Dermis microvascular lymphatic vessel endothelial cell (primary cell): ENCODE data around the gene C2CD2. TPM values are rescaled to one million over a fixed set of nuclear protein-coding genes. Genes with fewer than 3 reads are reported as not detected.

Source experiments
- DNase-seq, 2 donors: peaks; one replicate each; pipeline versions ENCODE4 v3.0.0 to v3.0.0-alpha.2; 2010; ENCODE audit warnings: low read depth in 2 of 2
- total RNA-seq: library from RNA; depleted of rRNA; stranded (reverse); fragments of >200 nt; gene quantifications from 2 replicates; pipeline ENCODE4 v1.2.1, GENCODE V29; 2014

Gene C2CD2
- total RNA-seq, 1 donor from 2014 or later, result 25.5 TPM

DNA sequence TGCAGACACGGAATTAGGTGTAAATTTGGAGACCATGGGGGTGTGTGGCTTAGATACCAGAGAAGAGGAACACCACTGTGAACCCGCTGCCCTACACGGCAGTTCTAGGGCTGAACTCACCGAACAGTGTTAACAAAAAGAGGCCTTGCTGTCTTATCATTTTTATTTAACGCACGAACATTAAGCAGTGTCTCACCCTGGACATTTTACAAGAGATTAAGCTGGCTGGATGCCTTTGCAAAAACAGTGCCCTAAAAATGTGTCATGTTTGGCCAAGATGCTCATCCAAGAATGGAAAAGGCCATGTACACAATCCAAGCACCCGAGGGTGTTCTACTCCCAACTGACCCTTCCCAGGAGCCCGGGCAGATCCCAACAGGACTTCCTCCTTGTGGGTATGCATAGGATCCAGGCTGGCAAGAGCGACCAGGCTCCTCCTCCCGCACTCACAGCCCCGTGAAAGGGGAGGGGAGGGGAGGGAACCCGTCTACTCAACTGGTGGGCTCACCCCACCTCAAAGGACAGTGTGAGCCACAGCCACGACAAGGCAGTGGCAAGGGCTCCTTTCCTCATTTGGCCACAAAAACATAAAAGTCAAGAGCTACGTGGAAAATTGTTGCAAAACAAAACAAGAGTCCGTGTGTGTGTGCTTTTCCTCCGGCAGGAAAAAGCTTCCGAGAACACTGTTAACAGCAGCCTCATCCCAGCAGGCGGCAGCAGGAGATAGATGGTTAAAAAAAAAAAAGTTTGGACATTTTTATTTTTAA is 20.3 kb downstream of the C2CD2 start:
- peak; percentile 47 to 70 for DNase-seq

DNA sequence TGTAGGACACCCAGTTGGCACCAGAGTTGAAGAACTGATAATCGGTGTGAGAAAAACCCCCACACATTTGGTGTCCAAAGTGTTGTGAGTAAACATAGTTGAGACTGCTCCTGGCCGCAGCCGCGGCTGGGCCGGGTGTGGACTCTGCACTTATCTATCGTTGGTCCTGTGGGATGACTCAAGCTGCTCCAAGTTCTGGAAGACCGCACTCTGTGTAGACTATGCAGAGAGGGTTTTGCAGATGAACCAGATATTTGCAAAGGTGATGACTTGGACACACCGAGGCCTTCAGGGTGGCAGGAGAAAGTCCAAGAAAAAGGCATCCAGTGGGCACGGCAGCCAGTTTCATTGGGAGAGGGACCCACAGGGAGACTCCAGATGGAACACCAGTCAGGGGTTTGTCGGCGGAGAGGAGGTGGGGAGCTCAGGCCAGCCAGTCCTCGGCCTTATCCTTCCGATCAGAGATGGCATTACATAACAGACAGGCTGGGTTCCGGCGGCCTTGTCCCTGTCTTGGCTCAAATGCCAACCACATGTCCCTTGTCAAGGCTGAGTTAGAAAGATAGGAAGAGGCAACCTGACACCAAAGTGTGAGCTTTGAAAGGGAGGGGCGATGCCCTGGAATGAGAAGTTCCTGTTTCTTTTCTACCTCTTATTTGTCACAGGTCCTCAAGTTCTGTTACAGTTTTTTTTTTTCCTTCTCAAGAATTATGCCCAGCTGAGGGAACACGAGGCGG is 21.1 kb downstream of the C2CD2 start:
- DNase-seq, result no peak

DNA sequence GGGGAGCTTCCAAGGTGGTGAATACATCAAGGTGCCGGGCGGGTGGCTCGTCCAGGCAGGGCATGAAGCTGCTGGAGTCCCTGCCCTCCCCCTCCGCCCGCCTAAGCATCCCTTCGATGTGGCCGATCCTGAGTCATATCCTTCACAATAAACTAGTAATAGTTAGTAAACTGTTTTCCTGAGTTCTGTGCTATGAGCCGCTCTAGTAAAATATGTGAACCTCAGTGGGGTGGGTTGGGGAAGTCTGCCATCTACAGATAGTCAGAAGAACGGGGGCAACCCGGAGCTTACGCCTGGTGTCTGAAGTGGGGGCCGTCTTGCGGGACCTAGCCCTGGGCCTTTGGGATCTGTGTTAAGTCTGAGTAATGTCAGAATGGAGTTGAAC is 21.6 kb downstream of the C2CD2 start:
- DNase-seq, result peak in 1 of 2 donors; percentile 90

DNA sequence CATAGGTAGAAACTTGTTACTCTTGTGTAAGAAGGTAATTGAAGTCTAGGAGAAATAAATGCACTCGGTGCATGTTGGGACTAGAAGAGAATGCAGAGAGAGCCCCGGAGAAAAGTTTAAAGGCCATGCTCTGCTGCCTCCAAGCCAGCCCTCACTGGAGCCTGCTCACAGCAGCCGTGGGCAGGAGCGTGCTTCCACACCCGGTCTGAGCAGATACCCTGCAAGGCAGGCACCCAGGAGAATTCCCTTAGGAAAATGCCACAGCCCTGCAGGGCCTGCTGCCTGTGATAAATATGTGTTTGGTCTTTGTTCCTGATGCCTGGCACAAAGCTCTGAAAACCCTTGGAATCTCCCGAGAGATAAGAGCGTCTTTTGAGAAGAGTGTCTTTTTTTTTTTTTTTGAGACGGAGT is 22.8 kb downstream of the C2CD2 start:
- no peak for DNase-seq

DNA sequence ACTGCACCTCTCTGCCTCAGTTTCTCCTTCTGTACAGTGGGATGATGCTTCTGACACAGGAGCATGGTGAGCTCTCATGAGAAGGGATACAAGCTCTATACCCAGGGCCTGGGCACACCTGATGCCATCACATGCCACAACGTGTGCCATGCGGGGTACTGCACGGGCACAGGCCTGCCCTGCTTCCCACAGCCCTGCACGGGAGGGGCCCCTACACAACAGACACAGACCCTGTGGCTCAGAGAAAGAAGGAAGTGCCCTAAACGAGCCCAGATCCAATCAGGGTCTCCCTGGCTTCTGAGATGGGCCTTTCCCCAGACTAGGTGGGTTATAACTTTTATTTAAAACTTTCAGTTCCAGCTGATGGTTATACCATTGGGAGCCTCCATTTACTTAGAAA is 24.6 kb downstream of the C2CD2 start:
- DNase-seq, result no peak

DNA sequence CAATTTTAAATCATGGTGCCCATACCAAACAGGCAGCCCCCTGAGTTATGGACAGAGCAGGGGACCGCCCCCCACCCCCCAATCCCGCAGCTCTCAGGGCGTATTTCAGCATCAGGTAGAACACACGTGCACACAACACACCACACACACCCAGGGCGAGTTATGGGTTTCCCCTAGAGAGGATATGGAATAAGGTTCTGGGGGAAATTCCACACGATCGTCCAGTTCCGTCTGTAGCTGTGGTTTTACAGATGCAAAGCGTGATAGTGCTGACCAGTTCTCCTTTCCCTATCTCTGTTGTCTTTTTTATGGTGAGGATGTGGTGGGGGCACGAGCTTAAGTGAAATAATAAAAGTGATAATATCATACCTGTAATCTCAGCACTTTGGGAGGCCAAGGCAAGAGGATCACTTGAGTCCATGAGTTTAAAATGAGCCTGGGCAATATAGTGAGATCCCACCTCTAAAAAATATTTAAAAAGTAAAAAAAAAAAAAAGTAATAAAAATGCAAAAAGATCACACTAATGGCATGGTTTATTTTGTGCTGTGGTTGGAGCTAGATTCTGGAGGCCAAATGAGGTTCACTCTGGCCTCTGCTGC is 25.1 kb downstream of the C2CD2 start:
- peak; percentile 86 to 90 for DNase-seq

DNA sequence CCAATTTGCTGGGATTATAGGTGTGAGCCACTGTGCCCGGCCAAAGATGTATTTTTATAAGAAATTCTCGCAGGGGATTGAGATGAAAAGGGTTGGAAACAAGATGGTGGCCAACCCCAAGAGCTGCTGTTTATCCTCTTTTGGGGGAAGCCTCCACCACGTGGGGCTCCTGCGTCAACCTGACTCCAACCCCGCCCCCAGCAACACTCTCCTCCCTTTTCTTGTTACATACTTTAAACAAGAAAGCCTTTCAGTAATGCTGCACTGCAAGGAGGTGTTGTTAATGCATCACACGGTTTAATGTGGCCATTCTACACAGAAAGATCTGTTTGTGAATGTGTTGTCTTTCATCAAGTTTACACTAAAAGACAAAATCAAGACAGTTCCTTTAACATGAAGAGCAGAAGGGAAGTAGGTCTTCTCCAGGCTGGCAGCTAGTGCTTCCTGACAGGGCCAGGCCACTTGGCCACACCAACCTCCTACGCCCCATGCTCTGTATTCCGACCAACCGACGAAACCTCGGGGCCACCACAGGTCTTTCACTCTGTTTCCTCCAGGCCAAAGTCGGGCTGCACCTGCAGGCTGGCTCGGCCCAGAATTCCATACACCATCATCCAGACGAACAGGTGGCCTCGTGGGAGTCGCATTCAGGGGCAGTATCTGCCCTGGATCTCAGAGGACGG is 25.9 kb downstream of the C2CD2 start:
- DNase-seq, result no peak

DNA sequence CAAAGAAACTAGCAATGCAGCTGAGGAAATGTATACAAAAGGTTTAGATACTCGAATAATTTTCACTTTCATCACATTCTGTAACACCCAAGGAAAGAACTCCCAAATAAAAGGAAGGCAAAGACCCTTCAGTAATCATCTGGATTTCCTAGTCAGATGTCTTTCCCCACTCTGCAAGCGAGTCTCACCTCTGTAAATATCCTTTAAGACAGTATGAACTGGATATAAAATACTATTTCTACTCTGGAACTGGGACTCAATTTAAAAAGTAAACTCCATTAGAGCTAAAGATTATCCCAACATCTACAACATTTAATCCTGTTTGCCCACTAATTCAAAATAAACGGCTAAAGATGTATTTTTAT is 27.0 kb downstream of the C2CD2 start:
- DNase-seq, result no peak

DNA sequence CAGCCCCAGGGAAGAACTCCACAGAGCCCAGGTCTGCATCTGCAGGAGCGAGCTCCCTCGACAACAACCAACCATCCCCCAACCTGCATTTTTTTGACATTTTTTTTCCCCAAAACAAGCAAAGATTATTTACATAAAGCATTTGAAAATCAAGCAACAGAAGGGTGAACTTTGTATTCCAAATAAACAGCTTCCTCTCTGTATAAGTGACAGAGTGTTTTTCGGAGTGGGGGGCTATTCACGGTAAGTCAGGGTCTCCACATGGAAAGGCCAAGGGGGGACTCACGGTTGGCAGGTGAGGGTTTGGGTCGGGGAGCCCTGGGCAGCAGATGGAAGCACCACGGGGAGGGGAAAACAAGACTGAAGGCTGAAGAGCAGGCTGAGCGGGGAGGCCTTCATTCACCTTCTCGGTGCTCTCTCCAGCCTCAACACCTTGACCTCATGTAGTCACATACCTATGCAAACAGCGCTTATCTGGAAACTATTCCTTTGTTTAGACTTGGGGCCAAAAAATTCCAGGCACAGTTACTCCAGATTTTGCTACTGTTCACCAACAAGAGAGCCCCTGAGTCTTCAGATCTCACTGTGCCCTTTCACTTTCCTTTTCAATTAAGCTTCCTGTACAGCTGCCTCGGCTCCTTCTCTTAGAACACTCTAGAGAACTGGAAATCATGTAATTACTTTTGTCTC is 27.6 kb downstream of the C2CD2 start:
- peak; percentile 12 to 60 for DNase-seq

DNA sequence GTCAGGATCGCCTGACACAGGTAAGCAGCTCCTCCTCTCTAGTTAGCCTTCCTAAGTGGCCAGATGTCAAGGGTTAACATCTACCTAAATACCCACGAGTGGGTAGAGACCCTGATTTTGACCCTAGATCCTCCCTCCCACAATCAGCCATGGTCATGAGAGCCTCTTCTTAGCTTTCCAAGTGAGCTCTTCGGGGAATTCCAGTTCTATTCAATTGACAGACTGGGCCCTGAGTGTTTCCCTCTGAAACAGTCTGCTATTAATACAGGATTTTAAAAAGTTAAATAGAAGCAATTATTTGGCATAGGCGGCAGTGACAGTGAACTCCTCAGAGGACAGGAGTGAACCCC is 28.1 kb downstream of the C2CD2 start:
- no peak for DNase-seq

DNA sequence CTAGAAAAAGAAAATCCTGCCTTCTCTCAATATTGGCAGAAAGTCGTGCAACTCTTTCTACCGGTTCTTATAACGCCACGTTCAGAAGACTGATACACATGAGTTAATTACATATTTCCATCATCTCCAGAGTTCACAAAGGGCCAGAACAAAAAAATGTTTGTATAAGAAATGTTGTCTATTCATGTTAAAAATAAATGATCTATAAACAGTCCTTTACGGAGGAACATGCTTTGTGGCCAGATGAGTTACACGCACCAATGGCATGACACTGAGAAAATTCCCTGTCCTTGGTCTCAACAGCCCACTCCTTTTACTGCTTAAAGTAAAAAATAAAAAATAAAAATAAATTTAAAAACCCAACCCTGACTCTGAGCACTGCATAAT is 29.5 kb downstream of the C2CD2 start:
- DNase-seq, result no peak

DNA sequence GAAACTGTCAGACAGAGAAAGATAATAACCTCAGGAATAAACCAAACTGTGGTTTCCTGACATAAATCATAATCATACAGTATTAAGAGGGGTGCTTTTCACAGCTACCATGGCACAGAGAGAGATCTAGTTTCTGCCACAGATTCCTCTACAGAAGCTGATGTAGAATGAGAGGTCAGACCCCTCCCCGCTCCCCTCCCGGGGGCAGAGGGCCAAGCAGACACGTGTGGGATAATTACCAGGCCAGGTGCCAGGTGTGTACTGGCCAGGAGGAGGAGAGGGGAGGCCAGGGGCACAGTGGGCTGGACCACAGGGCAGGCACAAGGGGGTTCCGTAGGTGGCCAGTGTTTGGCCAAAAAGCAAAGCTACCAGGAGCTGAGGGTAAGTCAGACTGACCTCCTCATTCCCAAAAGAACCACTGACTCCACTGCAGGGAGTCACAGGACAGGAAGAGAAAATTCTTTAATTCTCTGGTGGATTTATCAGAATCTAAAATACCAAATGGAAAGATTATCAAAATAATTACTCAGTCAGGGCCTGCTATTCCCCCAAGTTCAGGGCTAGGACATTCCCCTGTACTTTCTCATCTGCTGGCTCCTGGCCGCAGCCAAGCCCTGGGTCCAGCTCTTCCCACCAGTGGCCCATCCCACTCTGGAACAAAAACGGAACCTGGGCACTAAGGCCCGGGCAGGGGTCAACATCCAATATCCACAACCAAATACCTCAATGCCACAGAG is 30.0 kb downstream of the C2CD2 start:
- no peak for DNase-seq

DNA sequence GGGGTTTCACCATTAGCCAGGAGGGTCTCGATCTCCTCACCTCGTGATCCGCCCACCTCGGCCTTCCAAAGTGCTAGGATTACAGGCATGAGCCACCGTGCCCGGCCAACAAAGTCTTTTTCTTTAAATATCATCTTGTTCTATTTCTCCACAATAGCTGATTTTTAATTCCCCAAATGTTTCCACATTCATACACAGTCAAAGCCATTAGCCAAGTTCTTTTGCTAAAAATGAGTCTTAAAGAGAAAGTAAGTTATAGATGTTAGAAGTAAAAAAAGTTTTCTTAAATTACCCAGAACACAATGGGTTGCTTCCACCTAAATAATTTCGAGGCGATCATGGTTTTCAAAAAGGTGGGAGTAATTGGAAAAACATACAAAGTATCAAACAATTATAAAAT is 30.6 kb downstream of the C2CD2 start:
- DNase-seq, result no peak

DNA sequence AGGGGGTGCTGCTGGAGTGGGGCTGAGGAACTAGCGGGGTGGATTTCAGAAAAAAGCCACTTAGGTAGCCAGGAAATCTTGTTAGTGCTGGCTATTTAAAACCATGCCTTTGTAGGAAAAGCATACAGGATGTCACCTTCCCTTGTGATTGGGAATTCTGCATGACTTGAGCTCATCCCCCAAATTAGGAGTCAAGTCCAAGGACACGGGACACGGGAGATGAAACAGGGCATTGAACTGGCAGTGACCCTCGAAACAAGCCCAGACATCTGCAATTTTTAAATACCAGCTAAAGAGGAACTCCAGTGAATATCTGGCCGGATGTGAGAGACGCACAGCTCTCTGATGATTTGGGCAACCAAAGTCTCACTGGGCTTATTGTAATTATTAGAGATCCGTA is 32.8 kb downstream of the C2CD2 start:
- DNase-seq, result no peak

DNA sequence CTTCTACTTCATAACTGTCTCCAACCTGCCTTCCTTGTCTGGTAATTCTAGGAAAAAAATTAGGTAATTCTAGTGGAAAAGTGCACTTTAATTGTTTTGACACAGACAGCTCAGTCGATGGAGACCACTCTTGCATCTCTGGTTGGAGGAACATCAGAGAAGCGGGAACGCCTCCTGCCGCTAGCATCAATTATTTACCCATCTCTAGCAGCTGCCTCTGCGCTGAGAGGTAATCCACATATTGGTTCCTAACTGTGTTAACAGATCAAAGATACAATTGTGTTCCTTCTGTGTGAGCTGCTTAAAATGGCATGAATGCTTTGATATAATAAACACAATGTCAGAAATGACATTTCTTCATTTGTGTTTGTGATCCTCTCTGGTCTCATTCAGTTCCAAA is 33.3 kb downstream of the C2CD2 start:
- DNase-seq, result no peak

DNA sequence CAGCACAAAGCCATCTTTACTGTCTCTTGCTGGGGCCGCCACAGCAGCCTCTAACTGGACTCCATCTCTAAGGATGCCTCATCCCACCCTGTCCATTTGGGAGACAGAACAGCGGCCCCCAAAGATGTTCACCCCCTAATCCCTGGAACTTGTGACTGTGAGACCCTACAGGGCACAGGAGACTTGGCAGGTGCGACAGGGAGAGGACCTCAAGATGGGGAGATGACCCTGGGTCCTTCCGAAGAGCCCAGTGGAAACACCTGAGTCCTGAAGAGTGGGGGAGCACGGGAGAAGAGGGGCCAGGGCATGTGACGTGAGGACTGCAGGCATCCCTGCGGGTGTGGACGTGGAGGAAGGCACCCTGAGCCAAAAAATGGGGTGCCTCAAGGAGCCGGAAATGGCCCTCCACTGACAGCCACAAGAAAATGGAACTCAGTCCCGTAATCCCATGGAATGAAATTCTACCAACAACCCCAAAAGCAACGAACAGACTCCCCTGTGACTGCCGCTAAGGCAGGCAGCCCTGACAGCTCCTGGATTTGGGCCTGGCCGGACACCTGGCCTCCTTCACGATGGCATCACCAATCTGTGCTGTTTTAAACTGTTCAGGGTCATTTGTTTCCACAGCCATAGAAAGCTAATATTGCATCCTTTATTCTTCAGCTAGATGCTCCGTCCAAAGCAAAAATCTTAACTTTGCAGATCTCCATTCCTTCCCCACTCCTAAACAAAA is 34.0 kb downstream of the C2CD2 start:
- DNase-seq, result no peak

DNA sequence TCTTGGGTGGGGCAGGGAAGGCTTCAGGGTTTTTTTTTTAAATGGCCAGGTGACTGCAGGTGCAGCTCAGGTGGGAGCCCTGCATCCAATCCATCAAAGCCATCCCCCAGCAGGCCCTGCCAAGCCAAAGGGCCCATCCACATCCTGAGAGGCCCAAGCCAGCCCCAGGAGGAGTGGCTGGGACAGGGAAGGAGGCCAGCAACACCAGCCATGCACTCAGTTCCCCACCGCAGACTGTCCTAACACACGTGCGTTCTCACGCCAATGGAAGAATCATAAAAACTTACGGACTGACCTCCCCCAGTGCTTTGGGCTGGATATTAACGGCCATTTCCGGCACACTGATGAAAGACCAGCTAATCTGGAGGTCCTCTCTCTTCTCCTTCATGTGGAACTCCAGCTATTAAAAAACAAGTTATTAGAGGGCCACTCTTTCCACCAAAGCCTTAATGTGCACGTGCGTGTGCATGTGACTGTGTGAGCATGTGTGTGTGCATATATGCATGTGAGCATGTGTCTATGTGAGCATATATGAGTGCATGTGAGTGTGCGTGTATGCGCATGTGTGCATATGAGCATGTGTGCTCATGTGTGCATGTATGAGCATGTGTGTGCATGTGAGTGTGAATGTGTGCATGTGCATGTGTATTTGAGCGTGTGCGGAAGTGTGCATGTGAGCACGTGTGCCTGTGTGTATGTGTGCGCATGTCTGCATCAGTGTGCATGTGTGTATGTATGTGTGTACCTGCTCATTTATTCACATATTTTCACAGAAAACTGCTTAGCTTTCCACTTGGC is 35.1 kb downstream of the C2CD2 start:
- no peak for DNase-seq

DNA sequence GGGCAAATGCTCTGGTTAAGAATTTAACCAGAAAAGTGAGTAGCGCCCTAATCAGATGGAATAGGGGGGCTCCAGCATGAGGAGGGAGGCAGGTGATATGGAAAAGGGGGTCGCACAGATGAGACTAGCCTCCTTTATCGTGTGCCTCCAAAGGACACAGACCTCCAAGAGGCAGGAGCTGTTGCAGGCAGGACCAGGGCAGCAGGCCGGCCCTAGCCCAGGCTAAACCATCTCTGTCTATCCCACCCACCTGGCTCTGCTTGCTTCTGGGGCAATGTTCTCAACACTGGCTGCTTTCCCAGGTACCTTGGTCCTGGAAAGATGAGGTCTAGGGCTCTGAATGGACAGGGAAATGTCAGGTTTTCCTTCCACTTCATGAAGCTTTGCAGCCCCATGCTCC is 36.3 kb downstream of the C2CD2 start:
- DNase-seq, result no peak

DNA sequence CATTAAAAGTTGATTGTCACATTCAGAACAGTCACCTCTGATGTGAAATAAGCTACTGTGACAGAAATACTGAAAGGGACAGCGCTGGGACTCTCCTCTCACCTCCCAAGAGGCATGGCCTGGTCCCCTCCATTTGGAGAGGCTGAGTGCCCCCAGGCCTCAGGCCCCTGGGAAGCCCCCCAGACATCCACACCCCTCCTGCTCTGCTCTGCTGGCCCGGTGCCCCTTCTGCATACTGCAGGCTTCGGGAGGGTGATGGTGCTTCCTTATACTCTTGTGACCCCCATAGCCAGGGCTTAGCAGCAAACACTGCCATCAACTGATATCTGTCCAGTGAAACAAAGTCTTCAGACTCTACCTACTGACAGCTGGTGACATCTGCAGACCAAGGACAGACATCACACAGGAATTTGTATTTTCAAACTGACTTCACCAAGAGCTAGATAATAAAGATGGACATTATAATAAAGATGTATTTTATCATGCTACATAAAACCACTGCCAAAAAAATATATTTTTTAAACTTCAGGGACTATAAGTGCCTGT is 36.9 kb downstream of the C2CD2 start:
- DNase-seq, result no peak
